ENCODE data around the gene APOA5.
A peak's percentile ranks its signal among the peaks of the same experiment; 100 is the strongest.

The APOA5 gene

DNA sequence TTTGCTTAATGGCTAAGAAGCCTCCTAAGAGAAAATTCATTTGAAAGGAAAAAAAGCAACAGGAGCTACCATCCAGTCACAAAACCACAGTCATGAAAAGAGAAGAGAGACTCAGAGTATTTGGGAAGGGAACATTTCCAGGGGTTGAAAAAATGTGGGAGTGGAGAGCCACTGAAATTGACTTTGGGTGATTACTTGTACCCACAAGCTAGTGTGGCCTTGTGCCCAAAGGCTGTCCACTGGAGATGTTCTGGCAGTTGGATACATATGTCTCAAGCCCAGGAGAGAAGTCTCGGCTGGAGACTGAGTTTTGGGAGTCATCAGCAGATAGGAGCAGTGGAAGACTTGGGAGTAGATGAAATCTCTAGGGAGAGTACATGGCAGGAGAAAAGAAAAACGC lies 3.2 kb upstream of the APOA5 start:
- no peak for DNase-seq

DNA sequence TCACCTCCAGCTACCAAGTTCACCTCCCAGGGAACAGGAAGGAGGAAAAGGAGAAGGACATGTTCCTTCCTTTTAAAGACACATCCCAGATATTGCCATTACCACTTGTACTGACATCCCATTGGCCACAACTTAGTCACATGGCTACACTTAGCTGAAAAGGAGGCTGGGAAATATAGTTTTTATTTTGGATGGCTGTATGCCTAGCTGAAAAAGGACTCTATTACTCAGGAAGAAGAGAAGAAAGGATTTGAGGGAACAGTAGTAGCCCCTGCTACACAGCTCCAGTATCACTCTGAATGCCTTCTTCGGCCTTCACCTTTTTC lies 2.1 kb upstream of the APOA5 start:
- DNase-seq, result peak; percentile 16

DNA sequence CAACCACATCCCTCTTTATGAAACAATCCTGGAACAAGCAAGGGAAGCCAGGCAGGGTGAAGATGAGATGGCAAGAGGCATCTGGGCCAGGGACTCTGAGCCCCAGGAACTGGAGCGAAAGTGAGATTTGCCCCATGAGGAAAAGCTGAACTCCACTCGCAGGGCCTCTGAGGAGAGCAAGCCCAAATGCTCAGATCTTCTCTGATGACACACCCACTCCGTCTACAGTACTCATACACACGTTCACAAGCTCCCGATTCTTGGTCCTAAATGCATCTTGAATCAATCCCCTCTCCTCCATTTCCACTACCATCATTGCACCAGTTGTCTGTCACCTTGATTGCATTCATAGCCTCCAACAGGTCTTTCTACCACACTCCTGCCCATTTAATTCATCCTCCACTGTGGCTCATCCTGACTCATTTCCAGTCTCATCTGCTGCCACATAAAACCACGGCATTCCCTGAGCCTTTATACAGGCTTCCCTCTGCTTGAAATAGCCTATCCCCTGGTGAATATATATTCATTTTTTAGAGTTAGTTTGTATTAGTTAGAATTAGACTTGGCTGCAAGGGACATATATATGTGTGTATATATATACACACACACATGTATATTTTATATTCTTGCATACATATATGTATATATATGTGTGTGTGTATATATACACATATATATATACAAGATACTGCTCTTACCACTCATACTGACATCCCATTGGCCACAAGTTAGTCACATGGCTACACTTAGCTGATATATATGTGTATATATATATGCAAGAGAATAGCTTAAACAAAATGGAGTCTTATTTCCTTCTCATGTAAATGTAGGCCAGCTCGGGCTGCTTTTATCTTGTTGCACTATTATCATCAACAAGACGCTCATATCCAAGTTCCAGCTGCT lies 1.4 kb upstream of the APOA5 start:
- DNase-seq, result peak; percentile 83

DNA sequence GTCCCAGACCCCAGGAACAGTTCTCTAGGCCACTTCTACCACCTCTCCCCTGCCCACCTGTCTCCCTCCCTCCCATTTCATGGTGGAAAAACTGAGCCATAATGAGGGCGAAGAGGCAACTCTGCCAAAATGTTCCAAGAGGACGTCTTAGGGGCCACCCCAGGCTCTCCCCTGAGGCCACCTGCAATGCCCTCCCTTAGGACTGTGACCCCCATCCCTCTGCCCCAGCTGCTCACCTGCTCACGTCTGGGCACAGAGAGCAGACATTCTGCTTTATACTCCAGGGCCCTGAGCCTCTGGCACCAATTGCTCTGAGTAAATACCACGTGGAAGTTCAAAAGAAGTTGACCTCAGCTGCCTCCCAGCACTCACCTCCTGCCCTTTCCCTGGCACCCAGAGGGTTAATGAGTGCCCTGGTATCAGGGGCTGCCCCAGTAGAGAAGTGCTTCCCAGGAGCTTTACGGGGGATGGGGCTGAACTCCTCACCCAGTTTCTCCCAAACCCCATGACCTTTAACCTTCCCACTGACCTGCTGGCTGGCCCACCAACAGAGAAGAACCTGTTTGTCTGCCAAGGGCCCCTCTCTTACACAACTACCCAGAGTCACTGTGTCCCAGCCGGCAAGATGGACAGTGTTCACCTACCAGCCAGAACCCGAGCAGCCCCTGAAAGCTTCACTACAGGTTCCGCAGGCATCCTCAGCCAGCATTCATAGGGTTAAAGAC lies 627 bp upstream of the APOA5 start:
- DNase-seq, result no peak

DNA sequence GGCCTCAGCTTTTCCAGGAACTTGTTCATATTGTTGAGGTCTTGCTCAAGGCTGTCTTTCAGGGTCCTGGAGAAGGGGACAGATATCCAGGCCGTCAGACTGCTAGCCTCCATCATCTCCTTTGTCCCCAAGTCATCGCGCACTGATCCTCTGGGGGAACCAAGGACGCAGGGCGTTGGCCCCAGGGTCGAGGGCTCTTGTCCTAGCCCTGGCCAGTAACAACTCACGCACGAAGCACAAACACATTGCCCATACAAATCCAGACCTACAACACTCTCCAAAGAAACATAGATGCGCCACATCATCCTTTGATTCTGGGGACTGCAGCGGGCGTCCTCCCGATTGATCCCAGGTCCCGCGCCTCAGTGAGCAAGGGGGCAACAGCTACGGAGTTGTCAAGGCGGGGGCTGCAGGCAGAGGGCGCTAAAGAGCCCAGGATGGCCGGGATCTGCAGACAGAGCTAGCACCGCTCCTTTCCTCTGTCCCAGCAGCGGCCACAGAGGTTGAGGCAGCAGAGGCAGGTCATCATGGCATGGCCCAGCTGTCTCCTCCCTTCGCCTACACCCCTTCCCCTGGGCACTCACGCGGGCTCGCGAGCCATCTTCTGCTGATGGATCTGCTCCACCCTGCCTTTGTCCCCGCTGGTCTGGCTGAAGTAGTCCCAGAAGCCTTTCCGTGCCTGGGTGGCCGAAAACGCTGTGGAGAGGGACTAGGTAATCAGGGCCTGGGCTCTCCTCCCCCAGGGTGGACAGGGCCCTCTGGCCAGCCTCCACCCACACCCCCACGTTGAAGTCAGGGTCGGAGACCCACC lies 472 bp downstream of the APOA5 start:
- peak; percentile 55 for DNase-seq

DNA sequence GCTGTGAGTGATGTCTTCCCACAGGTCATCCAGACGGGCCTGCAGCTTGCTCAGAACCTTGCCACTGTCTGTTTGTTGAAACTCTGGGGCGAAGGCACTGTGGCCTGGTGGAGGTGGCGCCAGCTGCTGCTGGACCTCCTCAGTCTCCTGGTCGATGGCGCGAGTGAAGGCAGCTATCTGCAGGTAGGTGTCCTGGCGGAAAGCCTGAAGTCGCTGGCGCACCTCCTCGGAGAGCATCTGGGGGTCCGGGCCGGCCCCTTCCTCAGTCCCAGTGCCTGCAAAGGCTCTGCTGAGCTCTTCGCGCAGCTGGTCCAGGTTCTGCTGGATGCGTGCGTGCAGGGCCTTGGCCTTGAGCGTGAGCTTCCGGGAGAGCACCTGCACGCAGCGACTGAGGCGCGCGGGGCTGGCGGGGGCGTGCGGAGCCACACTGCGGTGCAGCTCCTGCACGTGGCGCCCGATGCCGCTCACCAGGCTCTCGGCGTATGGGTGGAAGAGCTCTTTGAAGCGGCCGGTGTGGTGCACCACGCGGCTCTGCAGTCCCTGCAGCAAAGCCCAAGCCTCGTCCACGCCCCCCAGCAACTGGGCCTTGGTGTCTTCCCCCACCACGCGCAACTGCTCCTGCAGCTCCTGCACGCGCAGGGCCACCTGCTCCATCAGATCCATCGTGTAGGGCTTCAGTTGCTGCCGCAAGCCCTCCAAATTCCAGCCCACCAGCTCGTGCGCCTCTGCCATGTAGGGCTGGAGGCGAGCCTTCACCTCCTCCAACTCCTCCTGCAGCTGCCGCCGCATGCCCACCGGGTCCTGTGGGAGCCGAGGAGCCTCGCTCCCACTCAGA lies 1.3 kb downstream of the APOA5 start:
- DNase-seq, result no peak

DNA sequence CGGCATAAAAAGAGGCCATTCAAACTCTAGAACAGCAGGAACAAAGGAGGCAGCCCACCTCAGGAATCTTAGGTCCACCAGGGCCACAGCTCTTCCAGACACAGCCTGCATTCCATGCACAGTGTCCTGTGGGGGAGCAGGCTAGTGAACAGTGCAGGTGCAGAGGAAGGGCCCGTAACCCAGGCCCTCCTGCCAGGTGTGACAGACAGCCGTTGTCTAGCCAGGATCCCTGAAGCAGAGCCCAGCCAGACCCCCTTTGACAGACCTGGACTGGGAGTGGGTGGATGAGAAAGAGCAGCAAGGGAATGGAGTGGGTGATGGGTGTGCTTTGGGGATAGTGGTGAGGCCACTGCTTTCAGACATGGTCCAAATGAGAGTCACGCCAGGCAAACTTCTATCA lies 2.7 kb downstream of the APOA5 start:
- DNase-seq, result no peak

DNA sequence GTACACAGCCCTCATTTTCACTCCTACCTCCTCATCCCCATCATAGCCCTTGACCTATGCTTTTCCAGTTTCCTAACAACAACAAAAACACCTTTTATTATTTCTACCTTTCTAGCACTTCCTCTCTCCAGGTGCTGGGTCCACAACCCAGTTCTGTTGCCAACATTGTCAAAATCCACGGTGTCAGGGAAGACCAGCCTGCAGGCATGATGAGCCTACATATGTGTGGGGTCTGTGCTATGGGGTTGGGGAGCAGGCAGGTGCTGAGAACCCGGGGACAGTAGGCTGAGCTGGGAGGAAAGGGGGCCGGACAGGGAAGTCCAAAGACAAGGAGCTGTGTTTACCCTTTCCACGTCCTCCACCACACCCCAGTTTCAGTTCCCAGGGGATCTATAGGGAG lies 3.1 kb downstream of the APOA5 start:
- DNase-seq, result no peak

DNA sequence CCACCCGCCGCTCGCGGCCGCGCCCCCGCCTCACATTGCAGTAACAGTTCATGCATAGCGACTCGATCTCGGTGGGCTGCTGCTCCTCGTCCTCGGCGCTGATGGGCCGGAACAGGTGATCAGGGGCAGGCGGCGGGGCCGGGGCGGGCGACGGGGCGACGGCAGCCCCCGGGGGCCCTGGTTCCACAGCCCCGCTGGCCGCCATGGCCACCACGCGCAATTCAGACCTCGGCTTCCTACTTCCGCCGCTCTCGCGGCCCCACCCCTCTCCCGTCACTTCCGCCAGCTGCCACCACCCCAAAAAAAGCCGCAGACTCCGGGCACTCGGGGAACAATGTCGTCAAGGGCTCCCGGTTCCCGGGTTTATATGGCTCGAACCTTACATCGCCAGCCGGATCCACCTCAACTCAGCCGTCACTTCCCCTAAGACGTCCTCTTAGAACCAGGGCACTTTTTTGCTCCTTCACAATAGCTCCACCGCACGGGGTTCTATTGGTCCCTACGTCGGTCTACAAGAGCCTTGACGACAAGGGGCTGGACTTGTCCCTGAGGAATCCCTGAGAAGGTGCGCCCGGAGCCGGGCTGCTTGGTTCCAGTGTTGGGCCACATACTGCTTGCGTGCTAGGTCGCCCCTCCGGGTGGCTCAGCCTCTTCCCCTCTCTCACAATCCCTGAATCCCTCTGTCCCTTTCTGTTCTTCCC lies 3.7 kb downstream of the APOA5 start, which contains the start of gene ZPR1:
Gene ZPR1 (minus strand): TSS at position 238 of the 701 bp plus-strand sequence. CDS start 33 bp downstream, at position 205.
- DNase-seq, result peak; percentile 66

DNA sequence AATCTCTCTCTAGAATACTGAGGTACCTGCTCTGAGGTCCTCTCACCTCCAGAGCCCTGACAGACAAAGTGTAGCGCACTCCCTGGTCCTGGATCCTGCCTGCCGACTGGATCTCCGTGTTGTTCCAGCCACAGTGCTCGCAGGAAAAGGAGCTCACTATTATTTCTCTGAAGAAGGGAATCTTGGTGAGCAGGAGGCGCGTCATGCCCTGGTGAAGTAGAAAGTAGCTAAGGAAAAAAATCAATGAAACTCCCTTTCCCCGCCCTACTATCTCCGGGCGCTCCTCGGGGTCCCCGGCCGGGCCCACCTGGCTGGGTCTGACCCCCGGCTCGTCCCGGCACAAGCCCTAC lies 4.3 kb downstream of the APOA5 start:
- DNase-seq, result no peak

DNA sequence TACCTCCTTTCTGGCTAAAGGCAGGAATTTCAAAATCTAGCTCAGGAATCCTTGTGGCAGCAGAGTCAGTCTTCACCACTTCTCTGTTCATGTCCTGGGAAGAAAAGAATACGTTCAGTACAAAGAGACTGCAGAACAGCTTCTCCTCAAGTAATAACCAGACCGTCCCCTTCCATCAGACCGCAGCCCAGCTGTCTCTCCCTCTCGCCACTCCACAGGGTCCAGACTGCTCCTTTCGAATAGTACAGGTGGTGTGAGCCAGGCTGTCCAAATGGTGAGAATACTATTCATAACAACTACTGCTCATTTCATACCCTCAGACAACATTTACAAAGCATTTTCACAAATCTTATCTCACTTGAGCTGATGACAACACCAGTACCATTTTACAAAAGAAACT lies 4.7 kb downstream of the APOA5 start:
- DNase-seq, result no peak

DNA sequence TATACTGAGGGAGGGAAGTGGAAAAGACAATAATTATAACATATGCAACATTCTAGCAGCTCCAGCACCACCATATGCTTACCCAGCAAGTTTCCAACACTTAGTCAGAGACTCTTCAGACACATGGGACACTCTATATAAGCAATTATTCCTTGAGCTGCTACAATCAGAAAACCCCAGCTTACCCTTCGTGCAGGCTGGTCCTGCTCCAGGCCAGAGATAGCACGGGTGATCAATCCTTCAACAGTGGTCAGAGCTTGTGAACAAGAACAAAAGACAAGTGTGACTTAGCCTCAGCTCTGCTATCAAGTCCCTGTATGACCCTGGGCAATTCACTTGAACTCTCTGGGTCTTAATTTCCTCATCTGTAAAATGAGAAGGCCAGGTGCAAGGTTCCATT lies 5.4 kb downstream of the APOA5 start:
- DNase-seq, result no peak

DNA sequence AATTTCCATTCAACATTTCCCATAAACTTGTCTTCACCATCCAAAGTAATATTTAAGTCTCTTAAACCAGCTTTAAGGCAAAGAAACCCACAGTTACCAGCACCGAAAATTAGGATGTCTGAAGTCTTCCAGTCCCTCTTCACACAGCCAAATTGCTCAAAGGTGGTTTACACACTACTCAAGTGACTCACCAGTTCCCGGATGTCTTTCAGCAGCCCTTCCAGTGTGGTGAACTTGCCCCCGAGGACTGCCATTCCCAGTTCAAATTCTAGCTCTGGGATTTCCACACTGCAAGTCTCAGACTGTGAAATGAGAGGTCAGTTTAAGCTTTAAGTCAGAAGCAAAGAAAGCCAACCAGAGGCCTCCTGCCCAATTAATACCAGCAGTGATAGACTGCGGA lies 9.0 kb downstream of the APOA5 start:
- DNase-seq, result no peak

DNA sequence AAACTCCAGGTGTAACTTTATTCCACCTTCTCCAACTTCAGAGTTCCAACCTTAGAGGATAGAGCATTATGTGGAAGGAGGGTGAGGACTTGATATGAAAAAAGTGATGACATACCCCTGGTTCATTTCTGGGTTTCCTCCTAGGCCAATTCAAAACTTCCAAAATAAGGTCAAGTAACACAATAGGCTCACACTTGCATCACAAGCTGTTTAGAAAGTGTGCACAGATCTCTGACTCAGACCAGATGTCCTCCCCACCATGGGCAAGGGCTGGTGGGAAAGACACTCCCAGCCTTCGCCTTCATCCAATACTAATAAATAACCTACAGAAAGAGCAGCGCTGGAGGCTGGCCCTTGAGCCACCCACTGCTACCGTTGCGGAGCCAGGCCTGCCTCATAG lies 13.1 kb downstream of the APOA5 start:
- DNase-seq, result no peak

DNA sequence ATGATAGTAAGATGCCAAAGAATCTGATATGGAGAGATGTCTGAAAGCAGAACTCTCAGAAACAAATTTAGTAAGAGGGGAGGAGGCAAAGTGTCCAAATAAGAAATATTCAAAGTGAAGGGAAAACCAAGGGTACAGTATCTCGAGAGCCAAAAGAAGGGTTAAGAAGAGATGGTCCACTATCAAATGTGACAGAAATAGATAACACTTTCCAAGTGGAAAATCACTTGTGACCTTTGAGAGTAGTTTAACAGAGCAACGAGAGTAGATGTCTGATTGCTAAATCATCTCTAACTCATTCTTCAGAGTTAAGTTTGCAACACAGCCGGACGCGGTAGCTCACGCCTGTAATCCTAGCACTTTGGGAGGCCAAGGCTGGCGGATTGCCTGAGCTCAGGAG lies 14.6 kb downstream of the APOA5 start:
- no peak for DNase-seq

DNA sequence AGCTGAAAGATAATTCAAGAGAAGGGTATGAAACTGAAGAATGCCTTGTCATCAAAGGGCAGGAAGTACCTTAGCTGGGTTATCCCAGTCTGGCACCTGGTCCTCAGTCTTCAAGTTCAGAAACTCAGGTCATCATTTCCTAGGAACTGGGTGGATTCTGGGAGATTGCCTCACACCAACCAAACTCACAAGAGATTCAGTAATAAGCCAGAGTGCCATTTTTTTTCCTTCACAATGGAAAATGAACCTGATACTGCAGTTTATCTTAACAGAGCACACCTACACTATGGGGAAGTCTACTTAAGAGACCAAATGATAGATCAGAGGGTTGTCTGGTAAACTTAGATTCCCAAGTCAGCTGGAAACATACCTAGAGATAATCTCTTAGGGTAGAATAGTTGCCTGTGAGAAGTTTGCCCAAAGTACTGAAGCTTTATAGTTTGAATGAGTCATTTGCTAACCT lies 15.1 kb downstream of the APOA5 start:
- no peak for DNase-seq

DNA sequence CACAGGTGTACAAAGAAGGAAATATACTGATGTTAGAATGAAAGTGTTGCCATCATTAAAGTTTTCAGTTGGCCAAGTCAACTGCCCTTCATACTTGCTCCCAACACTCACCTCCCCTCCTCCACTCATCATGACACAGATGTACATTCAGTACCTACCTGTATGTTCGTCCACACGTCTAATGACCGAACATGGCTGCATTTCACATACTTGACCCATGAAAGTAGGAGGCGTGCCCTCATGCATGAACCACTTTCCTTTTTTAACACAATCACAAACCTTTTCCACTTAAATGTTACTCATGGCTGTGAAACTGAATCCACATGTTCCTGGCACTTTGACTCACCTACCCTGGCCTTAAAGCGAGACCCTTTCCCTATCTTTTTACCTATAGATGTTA lies 15.7 kb downstream of the APOA5 start:
- DNase-seq, result no peak

DNA sequence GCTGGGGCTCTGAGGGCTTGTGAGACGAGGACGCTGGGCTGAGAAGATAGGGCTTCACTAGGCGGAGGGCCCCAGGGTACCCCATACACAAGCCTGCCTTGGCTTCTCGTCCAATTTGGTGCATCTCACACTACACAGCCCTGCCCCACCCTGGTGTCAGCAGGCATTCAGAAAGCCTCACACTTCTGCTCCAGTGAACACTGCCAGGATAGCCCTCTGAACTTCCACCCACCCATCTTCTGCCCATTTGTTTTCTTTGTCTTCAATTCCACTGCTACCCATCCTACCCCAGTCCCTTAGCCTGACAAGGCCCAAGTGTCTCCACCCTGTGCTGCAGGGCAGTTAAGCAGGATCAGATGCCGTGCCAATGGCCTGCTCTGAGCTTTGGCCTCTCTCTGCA lies 17.0 kb downstream of the APOA5 start:
- DNase-seq, result no peak

DNA sequence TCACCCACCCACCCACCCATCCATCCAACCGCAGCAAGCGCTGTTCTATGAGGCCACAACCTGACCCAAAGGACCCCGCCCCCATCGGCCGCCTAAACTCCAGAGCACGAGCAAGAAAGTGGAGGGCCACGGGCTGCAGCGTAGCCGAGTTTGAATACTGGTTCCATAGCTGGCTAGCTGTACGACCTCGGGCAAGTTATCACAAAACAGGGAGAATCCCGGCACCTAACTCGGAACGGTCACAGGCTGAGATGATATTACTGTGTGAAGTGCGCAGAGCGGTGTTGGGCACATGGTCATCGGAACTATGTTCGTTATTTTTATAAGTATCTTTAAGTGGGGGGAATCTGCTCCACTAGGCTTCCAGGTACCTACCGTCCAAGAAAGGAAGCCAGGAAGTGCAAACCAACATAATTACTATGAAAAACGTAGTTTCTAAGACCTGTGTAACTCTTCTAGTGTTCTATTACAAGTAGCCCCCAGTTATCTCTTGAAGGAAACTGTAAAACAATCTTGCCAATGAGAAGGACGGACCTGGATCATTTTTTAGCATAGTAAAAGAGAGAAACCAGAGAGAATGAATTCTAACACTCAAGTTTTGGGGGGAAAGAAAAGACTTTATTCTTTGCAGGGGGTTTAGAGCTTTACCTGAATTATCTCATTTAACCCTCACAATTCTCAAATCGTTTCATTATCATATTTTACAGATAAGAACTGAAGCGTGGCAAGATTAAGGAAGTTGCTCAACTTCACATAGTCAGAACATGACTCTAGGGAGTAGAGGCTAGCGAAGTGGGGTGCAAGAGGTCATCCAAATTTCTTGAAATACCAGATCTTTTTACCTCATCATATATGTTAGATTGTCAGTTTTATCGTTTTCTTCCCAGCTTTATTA lies 18.2 kb downstream of the APOA5 start:
- no peak for DNase-seq

DNA sequence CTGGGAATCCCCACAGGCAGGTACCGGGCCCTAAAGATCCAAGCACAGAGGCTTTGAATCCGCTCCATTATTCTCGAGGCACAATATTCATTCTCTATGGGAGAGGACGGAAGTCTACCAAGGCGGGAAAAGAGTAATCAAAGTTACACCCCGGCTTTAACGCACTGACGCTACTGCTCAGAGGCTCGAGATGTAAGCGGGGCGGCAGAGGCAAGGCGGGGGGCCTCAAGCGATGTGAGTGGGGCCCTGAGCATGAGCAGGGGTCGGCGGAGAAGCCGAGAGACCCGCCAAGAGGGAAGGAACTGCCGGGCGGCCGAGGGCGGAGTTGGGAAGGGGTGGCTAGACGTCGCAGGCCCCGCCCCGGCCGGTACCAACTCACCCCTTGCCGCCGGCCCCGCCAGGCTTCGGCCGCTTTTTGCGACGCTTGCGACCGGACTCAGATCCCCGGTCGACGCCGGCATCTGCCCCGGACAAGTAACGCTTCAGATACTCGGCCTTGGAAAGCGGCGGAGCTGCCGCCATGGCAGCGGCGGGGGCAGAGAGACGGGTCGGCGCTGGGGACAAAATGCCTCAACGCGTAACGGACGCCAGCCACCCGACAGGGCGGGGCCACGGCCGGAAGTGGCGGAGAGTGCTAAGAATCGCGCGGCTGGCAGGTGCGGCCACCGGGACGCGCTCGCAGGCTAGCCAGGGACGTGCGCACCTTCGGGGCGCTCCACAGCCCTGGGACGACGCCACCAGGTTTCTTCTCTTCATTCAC lies 19.1 kb downstream of the APOA5 start, which contains the start of gene BUD13:
Gene BUD13 (minus strand): TSS at position 545 of the 760 bp plus-strand sequence. CDS start 23 bp downstream, at position 522.
- DNase-seq, result peak; percentile 86

All from fibroblast of skin of right biceps (primary cell).